Measurements from ENCODE around the gene SPTBN1.

Gene SPTBN1

DNA sequence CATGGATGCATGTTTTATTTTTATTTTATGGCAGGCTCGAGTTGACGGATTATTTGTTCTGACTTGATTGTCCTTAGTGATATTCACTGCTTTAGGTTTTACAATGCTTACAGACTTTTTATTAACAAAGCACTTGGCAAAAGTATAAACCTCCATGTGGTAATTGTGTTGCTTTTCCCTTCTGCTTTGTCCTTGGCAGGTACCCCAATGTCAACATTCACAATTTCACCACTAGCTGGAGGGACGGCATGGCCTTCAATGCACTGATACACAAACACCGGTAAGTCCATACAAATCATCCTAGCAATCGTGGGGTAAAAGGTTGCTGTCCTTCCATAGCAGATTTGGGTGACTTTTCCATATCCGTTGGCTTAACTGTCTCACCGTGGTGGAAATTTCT, 161.3 kb downstream of the SPTBN1 start:
- DNase-seq, result no peak

DNA sequence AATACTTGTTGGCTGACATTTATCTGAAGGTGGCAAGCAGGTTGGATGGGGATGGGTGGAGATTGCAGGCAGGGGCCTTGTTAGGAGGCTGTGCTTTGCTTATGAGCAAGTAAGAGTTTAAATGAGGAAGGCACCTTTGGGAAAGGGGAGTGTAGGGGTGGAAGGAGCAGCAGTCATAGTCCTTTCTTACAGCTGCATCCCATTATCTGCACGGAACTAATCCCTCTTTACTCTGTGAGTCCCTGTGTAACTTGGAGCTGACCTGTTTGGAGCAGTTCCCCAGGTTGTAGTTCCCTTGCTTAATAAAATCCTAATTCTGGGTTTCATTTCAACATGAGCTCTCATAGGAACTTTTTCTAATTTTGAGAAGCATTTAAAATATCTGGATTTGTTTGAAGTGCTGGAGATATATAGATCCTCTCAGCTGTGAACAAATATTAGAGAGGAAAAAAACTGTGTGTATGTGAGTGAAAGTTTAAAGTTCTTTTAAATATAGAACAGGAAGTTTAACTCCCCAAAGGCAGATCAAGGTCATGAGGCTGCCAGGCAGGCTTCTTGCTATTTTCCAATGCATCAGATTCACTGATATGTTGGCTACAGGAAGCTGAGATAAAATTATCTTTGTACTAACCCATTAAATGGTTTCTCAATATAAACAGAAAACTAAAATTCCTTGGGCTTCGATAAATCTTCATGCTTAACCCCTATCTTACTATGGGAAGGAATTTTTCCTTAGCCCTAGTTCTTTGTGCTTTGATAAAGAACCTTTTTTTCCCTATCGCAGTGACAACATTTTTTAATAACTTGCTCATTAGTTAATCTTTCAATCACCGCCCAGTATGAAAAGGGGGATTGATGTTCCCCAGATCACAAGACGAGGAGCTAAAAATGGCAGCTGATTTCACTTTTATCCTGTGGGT, 162.8 kb downstream of the SPTBN1 start:
- DNase-seq, result no peak

DNA sequence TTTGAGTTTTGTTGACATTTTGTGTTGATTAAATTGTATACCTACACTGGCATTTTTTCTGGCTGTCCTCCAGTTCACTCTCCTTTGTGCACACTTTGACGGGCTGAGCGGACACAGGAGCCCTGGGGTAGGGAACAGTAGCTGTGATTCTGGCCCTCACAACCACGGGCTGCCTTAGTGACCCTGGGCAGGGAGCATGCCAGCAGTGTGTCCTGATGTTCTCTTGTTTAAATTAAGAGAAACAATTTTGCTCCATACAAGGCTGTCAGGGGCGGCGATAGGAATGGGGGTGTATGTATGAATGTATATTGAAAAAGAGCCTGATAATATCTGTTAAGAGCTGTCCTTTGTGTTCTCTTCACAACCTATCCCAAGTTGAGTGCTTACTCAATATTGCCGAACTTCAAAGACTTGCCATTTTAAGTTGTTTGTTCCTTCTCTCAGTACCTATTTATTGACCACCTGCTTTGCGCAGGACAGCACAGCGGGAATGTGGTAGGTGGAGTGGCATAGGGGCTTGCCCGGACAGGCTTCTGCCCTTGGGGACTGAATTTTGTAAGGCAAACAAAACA, 163.6 kb downstream of the SPTBN1 start:
- DNase-seq, result no peak

DNA sequence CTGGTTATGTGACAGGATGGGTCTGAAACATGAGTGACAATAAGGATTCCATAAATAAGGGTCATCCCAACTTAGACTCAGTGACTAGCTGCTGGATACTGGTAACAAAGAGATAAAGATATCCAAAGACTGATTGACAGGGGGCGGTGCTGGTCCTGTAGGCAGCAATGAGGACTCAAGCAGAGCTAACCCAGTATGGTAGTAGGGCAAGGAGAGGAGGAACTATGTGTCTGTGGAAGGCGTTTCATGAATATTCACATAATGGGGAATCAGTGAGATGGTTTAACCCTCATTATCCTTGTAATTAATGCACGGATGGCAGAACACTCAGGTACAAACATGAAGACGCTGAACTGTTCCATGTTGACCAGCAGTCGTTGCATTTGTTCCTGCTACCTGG, 164.8 kb downstream of the SPTBN1 start:
- no peak for DNase-seq

DNA sequence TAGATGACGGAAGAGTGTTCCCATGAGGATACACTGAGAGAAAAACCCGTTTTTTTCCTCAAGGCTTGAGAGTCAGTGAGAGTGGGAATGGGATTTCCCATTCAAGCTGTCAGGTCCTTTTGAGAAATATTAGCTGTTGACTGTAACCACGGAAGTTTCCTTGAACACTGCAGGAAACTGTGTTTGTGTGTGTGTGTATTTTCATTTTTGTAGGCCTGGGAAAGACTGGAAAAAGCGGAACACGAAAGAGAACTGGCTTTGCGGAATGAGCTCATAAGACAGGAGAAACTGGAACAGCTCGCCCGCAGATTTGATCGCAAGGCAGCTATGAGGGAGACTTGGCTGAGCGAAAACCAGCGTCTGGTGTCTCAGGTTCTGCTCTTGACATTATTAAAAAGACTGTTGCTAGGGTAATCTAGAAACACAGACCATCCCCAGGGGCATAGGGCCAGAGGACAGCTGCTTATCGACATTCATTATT, 168.5 kb downstream of the SPTBN1 start:
- no peak for DNase-seq

DNA sequence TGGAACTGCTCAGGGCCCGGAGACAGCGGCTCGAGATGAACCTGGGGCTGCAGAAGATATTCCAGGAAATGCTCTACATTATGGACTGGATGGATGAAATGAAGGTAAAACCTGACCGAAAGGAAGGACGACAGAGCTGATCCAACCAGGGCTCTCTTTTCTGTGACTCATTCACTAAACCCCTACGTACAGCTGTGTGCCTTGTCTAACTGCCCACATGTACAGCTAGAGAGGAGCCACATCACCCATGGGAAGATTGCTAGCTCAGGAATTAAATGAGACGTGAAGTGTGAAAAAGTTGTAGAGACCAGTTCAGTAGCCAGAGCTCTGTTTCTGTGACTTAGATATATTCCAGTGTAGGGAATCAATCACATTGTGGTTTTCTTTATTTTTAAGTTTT, 170.0 kb downstream of the SPTBN1 start:
- no peak for DNase-seq

DNA sequence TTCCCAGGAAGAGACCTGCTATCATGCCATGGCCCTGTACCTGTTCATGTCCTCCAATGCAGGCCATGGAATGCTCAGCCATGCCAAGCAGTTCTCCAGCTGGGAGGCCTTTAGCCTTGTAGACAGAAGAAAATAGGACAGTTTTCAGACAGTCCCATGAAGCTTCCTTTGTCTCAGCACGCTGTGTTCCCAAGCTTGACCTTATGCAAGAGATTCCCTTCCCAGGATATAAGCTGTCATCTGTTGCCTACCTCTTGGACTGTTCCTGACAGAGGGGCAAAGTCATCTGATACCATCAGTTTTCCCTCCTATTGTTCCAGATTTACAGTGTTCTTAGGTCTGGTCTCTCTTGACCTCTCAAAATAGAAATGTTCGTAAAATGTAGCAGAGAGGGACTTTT, 170.8 kb downstream of the SPTBN1 start:
- DNase-seq, result no peak

DNA sequence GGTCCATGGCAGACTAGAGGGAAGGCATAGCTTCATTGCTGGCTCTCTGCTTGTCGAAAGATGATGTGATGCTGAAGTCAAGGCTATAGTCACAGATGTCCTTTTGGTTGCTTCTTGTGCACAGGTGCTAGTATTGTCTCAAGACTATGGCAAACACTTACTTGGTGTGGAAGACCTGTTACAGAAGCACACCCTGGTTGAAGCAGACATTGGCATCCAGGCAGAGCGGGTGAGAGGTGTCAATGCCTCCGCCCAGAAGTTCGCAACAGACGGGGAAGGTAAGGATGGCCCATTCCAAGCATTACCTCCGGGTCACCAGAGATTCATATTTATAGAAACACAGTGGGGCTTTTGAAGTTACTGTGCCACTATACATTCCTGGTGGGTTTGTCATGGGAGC, 171.8 kb downstream of the SPTBN1 start:
- no peak for DNase-seq

DNA sequence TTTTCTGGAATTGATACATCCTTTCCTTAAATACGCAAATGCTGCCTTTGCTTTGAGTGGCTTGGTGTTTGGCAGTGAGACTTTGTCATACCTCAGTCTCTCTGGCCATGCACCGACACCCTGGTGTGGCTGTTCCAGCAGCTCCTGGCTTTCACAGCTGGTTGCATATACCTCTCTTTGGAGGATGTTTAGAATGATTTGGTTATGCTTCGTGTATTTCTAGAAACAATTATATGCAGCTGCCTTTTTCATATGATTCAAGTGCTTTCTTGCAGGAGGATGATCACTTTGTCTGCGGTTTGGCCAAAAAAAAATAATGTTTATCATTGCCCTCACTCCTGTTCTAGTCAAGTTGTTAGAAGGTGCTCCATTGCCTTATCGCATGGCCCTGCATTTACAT, 172.3 kb downstream of the SPTBN1 start:
- DNase-seq, result no peak

DNA sequence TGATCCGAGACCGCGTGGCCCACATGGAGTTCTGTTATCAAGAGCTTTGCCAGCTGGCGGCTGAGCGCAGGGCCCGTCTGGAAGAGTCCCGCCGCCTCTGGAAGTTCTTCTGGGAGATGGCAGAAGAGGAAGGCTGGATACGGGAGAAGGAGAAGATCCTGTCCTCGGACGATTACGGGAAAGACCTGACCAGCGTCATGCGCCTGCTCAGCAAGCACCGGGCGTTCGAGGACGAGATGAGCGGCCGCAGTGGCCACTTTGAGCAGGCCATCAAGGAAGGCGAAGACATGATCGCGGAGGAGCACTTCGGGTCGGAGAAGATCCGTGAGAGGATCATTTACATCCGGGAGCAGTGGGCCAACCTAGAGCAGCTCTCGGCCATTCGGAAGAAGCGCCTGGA, 172.8 kb downstream of the SPTBN1 start:
- no peak for DNase-seq

DNA sequence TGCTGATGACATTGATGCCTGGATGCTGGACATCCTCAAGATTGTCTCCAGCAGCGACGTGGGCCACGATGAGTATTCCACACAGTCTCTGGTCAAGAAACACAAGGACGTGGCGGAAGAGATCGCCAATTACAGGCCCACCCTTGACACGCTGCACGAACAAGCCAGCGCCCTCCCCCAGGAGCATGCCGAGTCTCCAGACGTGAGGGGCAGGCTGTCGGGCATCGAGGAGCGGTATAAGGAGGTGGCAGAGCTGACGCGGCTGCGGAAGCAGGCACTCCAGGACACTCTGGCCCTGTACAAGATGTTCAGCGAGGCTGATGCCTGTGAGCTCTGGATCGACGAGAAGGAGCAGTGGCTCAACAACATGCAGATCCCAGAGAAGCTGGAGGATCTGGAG, 173.3 kb downstream of the SPTBN1 start:
- no peak for DNase-seq

DNA sequence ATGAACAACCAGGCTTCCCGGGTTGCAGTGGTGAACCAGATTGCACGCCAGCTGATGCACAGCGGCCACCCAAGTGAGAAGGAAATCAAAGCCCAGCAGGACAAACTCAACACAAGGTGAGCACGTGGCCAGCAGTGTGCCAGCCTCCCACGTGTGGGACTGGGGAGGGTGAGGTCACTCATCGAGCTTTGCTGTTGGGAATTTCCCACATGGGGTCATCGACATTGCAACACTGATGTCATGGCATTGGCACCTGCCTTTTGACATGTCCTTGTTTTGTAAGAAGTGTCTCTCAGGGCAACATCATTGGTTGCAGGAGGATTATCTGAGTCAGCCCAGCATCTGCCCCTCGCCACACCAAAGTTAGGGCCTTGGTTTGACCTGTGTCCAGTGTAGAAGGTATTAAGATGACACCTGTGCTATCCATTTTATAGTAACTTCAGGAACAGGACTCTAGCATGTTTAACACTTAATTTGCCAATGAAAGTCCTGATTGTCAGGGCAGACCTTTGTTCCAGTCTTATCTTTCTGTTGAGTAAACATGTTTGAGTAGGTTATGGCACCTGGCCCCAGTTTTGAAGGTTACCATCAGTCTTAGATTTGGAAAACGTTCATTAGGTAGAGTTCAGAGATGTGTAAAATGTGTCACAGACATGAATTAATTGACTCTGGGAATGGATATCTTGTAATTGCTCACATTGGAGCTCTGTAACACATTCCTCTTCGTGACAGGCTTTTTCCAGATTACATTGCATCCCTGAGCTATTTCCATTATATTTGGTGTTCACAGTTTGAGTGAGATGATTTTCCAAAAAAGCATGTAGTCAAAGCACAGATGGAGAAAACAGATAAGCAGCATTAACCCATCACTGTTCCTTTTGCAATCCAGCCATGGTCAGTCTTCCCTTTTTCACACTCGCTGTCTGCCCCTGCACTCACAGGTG, 174.1 kb downstream of the SPTBN1 start:
- peak; percentile 86 for DNase-seq

DNA sequence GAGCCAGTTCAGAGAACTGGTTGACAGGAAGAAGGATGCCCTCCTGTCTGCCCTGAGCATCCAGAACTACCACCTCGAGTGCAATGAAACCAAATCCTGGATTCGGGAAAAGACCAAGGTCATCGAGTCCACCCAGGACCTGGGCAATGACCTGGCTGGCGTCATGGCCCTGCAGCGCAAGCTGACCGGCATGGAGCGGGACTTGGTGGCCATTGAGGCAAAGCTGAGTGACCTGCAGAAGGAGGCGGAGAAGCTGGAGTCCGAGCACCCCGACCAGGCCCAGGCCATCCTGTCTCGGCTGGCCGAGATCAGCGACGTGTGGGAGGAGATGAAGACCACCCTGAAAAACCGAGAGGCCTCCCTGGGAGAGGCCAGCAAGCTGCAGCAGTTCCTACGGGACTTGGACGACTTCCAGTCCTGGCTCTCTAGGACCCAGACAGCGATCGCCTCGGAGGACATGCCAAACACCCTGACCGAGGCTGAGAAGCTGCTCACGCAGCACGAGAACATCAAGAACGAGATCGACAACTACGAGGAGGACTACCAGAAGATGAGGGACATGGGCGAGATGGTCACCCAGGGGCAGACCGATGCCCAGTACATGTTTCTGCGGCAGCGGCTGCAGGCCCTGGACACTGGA, 174.9 kb downstream of the SPTBN1 start:
- no peak for DNase-seq

DNA sequence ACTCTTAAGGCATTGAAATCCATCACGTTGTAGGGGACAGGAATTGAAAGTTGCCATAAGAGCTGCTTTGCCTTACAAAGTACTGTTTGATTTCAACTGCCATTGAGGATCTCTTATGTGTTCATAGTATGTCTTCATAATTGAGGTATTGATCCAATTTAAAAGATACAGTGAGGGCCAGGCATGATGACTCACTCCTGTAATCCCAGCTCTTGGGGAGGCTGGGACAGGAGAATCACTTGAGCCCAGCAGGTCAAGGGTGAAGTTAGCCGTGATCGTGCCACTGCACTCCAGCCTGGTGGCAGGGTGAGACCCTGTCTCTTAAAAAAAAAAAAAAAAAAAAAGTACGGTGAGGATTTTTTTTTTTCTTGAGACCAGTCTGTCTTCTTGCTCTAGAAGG, 175.6 kb downstream of the SPTBN1 start:
- no peak for DNase-seq

DNA sequence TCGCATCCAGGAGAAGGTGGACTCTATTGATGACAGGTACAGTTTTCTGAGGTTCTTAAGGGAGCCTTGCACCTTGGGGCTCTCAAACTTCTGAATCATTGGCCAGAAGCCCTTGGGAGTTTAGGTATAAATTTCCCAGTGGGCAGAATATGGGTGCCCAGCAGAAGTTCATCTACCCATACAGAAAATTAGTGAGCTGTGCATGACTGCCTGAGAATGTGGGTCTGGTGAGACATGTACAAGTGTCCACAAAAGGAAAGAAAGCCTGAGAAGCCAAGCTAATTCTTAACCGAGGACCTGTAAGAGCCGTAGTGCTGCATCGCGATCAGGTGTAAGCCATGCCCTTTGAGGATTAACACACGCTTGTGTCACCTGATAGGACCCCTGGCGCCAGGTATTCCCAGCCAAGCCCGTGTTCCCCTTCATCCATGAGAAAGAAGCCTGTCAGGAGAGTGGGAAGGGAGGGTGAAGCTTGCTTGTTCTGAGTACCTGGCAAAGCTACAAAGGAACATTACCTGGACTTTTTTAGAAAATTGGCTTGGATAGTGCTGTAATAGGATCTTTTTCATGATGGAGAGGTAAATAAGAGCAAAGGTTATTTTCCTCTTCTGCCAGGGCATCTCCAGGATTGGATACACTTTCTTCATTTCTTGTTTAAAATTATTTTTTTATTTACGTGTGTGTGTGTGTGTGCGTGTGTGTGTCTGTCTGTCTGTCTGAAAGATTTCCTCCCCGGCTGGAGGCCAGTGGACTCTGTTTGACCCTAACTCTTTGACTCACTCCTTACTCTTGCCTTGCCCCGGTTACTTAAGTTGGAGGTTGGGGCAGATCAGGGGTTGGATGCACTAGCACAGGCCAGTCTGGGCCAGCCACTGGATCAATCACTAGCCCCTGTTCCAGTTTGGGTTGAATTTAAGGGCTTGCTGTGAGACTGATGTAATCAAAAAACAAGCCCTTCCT, 176.9 kb downstream of the SPTBN1 start:
- DNase-seq, result no peak

DNA sequence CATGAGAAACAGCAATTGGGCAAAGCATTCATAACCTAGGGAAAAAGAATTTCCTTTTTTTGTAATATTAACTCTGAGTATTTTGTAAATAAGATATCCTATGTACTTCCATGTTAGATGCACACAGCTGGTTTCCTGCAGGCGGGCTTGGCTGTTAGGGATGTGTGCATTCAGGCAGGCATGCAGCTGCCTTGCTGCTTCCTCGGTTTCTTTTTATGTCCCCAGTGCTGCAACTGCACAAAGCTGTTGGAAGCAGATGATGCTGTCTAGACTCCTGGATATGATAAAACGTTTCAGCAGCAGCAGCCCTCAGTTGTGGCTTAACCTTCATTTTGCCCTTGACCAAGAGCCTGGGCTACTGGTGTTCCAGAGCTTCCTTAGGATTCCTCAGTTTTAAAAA, 177.9 kb downstream of the SPTBN1 start:
- no peak for DNase-seq

DNA sequence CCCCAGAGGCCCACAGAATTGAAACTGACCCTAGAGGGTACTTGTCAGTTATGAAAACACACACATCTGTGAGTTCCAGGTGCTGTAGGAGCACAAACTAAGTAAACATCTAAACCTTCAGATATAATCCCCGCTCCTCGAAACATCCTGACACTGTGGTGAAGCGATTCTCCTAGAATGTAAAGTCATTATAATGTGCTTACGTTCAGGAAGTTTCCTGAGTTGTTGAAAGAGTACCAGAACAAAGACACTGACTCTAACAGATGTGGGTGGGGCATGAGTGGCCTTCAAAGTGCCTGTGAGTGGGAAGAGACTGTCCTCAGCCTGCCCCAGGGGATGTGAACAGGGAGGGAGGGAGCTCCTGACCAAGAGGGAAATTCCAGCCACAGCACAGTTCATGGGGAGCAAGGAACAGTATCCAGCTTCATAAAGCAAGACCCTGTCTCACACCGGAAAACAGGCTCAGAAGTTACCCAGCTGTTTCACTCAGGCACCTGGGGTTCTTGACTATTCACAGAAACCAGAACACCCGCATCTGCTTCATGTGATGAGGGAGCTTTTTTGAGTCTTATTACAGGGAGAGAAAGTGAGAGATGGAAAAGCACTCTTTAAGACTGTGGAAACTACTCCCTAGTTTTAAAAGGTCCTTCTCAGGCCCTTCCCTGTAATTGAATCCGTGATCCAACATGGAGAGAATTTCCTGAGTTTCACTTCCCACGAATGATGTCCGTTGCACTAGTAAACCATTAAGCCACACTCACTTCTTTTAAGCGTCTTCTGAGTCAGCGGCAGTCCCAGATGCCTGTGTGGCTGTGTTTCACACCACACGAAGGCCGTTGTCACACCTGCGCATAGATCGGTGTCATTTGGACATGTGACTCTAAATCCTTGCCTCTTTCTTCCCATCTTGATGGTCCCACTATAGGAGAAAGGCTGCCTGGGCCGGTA, 178.7 kb downstream of the SPTBN1 start:
- DNase-seq, result peak; percentile 69

DNA sequence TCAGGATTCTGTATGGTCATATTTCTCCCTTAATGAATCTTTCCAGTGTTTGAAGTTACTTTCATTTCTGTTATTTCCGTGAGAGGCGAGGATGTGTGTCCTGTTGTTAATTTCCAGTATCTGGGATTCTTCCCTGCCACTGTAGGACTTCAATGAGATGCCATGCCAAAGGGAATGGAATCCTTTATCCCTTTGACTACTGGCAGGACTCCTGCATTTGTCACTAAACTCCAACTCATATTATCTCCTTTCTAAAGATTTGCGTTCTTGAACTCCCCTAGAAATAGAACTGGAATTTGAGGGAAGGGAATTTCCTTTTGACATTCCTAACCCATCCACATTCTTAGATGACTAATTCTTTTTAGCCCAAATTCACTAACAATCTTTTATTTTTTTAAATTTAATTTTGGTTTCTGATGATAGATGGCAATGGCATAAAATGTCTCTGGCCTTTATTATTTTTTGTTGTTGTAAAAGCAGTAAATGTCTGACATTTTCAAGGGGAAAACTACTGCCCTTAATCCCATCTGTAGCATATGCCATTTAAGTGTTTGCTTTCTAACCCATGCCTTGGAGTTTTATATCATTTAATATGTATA, 179.5 kb downstream of the SPTBN1 start:
- DNase-seq, result no peak

DNA sequence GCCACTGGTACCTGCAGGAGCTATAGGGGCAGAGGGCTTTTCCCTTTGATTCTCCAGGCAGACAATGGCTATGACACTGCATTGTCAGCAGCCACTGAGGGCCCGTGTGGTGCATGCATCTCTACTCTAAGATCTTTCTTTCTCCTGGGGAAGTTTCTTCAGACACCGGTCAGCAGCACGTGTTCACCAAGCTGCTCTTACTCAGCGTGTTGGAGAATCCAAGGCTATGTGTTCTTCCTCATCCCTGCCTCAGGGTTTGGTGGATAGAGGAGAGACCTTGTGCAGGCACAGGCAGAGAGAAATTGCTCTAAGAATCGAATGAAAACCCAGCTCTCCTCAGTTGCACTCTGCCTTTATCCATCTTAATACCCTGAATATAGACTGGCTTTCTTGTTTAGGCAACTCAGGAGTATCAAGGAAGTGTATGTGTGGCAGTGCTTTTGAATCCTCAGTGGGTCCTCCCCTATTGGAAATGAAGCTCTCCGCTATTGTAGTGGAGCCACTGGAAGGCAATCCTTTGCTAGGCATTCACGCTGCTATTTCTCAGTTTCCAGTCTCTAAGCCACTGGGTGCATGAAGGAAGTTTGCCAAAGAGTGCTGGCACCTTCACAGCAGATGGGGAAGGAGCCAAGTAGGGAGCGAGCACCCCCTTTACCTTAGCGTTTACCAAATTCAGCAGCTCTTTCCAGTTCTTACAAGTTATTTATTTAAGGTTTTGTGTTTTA, 180.4 kb downstream of the SPTBN1 start:
- DNase-seq, result peak; percentile 41

Data from inflammatory macrophage treated with lipopolysaccharide for 4 hours (primary cell).